Measurements from ENCODE around the gene POLR2C.

GRCh38 chr16:57482845-57483545 lies 20.5 kb downstream of the POLR2C start:
- TF ChIP-seq, protein P1, sequence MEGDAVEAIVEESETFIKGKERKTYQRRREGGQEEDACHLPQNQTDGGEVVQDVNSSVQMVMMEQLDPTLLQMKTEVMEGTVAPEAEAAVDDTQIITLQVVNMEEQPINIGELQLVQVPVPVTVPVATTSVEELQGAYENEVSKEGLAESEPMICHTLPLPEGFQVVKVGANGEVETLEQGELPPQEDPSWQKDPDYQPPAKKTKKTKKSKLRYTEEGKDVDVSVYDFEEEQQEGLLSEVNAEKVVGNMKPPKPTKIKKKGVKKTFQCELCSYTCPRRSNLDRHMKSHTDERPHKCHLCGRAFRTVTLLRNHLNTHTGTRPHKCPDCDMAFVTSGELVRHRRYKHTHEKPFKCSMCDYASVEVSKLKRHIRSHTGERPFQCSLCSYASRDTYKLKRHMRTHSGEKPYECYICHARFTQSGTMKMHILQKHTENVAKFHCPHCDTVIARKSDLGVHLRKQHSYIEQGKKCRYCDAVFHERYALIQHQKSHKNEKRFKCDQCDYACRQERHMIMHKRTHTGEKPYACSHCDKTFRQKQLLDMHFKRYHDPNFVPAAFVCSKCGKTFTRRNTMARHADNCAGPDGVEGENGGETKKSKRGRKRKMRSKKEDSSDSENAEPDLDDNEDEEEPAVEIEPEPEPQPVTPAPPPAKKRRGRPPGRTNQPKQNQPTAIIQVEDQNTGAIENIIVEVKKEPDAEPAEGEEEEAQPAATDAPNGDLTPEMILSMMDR (IDR thresholded peaks at IDR 0.05), result no peak
- TF ChIP-seq POLR2AphosphoS5 (IDR thresholded peaks at IDR 0.05) (no peak), POLR2A (IDR thresholded peaks at IDR 0.05) (no peak)
